Stomach (tissue), 4 donors: Measurements from ENCODE around the gene ST14.

Experiments
- CTCF ChIP-seq, 7 experiments: fragments of 450-650 bp in 4 of 7; fragments of 200-600 bp in 3 of 7; sonication (generic) in 3 of 7; IDR thresholded peaks; one replicate each; pipeline ENCODE4 v1.5.1; 2016 to 2019; ENCODE audit warnings: antibody characterized with exemption in 7 of 7, control low read depth in 2 of 7, mild to moderate bottlenecking in 1 of 7
- POLR2A ChIP-seq, 4 donors: fragments of 450-650 bp; IDR thresholded peaks; one replicate each; pipeline ENCODE4 v1.6.1; 2016; ENCODE audit warnings: antibody characterized with exemption in 4 of 4, control low read depth in 2 of 4, mild to moderate bottlenecking in 1 of 4, moderate library complexity in 1 of 4

DNA sequence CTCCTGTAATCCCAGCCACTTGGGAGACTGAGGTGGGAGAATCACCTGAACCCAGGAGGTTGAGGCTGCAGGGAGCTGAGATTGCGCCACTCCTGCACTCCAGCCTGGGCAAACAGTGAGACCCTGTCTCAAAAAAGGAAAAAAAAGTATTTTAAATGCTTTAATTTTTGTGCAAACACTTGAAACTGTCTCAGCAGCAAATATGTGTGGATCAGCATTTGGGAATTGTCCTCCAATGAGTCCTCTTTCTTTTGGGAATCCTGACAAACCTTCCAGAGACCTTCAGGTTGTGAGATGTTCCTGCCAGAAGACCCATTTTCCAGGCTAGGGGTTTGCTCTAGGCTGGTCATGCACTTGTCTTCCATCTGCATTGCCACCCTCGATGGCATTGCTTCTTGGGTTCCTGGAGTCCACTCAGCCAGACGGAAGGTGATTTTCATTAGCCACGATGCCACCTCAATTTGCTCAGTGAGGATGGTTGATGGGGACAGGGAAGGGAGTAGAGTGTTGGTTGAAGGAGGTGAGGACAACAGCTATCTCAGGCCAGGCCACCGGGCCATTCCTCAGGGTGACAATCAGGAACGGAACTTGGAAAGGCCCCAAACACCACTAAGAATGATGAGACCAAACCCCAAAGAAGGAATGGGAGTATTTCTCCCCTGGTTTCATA, 55.4 kb downstream of the ST14 start:
- no peak for TF ChIP-seq CTCF (IDR thresholded peaks at IDR 0.05)
- no peak for TF ChIP-seq POLR2A (IDR thresholded peaks at IDR 0.05)
